PC-9 (cell line): Measurements from ENCODE around the gene ARMC9. TPM values are rescaled to one million over a fixed set of nuclear protein-coding genes. Genes with fewer than 3 reads are reported as not detected.
"Not testable (repeated sequence)": the region's sequence is repeated elsewhere in the genome, so short reads cannot be mapped to it uniquely, and the experiment has no call there.

ENCODE experiments used
- BruUV-seq: library from RNA; stranded (reverse); fragments of 400-500 nt; replicated peaks from 2 replicates; lab custom pipeline; 2021; lab: Mats Ljungman, UMichigan
- CTCF ChIA-PET: fragments of 300-600 bp; sonication (Branson Sonifier 250); formaldehyde crosslinking; loops from one replicate; lab custom pipeline; 2022; ENCODE audit warnings: antibody characterized with exemption; lab: Charles Lee
- POLR2A ChIA-PET: fragments of 300-600 bp; sonication (Branson Sonifier 250); formaldehyde crosslinking; loops from one replicate; lab custom pipeline; 2022; ENCODE audit warnings: antibody characterized with exemption; ENCODE audit not compliant: unreplicated experiment; lab: Charles Lee
- DNase-seq, 2 experiments: peaks; one replicate each; pipeline versions ENCODE4 v3.0.0 to v3.0.0-alpha.2; 2015 to 2022; ENCODE audit warnings: mixed read lengths in 1 of 2
- H2AFZ ChIP-seq: fragments of 200-600 bp; sonication (generic); 2 replicates; pipeline ENCODE4 v1.8.1; 2017; ENCODE audit warnings: antibody characterized with exemption
- H3F3A ChIP-seq: fragments of 200-600 bp; sonication (generic); 2 replicates; pipeline ENCODE4 v1.8.1; 2017; ENCODE audit warnings: antibody characterized with exemption, mild to moderate bottlenecking, low read depth; ENCODE audit not compliant: insufficient read depth
- H3K27ac ChIP-seq: fragments of 200-600 bp; sonication (generic); 2 replicates; pipeline ENCODE4 v1.6.1; 2016; ENCODE audit warnings: mixed run types
- H3K27me3 ChIP-seq: fragments of 200-600 bp; sonication (generic); 2 replicates; pipeline ENCODE4 v1.6.1; 2016; ENCODE audit warnings: low read depth, mixed run types; ENCODE audit not compliant: insufficient read depth
- H3K36me3 ChIP-seq: fragments of 200-600 bp; sonication (generic); 2 replicates; pipeline ENCODE4 v1.6.1; 2016; ENCODE audit warnings: low read depth, mixed run types
- H3K4me1 ChIP-seq: fragments of 200-600 bp; sonication (generic); replicated peaks from 2 replicates; pipeline ENCODE4 v1.6.1; 2016; ENCODE audit warnings: mixed run types; ENCODE audit not compliant: insufficient read depth
- H3K4me2 ChIP-seq: fragments of 200-600 bp; sonication (generic); 2 replicates; pipeline ENCODE4 v1.6.1; 2017; ENCODE audit warnings: mixed run types
- H3K4me3 ChIP-seq: fragments of 200-600 bp; sonication (generic); 2 replicates; pipeline ENCODE4 v1.6.1; 2016; ENCODE audit warnings: mixed run types
- H3K79me2 ChIP-seq: fragments of 200-600 bp; sonication (generic); 2 replicates; pipeline ENCODE4 v1.6.1; 2017; ENCODE audit warnings: low read depth, mixed run types
- H3K9me2 ChIP-seq: fragments of 200-600 bp; sonication (generic); 2 replicates; pipeline ENCODE4 v1.8.1; 2017; ENCODE audit warnings: mild to moderate bottlenecking; ENCODE audit not compliant: insufficient read depth
- H3K9me3 ChIP-seq: fragments of 200-600 bp; sonication (generic); 2 replicates; pipeline ENCODE4 v1.8.1; 2016; ENCODE audit warnings: low read depth; ENCODE audit not compliant: insufficient read depth
- H4K20me1 ChIP-seq: fragments of 200-600 bp; sonication (generic); 2 replicates; pipeline ENCODE4 v1.8.1; 2017; ENCODE audit not compliant: insufficient read depth
- CTCF ChIP-seq: fragments of 200-600 bp; sonication (generic); conservative IDR thresholded peaks from 2 replicates; pipeline ENCODE4 v1.6.1; 2017; ENCODE audit warnings: mixed run types, antibody characterized with exemption, mild to moderate bottlenecking, moderate library complexity
- EZH2 ChIP-seq: fragments of 200-600 bp; sonication (generic); IDR thresholded peaks from 2 replicates; pipeline ENCODE4 v1.8.0; 2017; ENCODE audit warnings: antibody characterized with exemption, low read depth
- intact Hi-C: fragments of 100-400 bp; cut with micrococcal nuclease; formaldehyde crosslinking; loops from one replicate; pipeline ENCODE4 v1.10.0; 2022; ENCODE audit not compliant: unreplicated experiment
- total RNA-seq: library from RNA; stranded (reverse); gene quantifications from 2 replicates; pipeline ENCODE4 v1.2.3, GENCODE V29; 2021

The ARMC9 gene
- total RNA-seq, 1 experiment from 2014 or later = 23.4 TPM

DNA sequence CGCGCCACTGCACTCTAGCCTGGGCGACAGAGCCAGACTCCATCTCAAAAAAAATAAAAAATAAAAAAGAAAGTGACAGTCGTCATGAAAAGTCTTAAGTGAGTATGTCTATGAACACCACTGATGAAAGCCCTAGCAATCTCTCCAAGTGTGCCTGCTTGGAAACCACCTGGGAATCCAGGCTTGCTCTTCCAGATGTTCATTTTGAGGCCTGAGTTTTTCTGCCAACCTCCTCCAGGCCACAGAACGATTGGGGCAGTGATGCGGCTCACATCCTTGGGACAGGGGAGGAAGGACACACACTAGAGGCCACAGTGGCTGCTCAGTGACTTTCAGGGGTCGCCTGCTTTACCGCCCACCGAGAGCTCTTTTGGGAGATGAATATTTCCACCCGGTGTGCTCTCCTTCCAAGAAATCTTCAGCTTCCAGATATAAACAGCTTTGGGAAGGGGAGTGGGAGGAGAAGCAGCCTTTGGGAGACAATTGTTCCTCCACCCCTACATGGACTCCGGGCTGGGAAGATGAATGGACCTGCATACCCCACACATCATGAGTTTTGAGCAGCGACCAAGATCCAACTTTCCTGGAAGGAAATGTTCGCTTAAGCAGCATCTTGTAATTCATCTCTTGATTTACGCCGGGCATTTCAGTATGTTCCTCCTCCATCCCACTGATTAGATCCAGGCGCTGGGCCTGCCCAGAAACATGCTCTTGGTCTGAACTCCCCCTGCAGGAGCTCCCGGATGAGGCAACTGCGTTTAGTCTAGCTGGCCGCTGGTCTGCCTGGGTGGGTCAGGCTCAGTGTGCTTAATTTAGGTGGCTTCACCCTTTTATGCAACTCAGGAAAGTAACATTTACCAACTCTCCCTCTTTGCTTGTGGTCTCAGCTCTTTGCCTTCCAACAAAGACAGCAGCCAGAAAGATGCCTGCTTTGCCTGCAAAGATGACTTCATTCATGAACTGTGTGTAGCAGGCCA is 6.2 kb upstream of the ARMC9 start:
- Histone ChIP-seq H3F3A (no peaks in the 10 kb centered on the region), H3K36me3 (no peaks in the 10 kb centered on the region), H3K4me3 (no peak overlapping the region), H3K27ac (no peak overlapping the region), H2AFZ (no peak overlapping the region), H3K4me1 (no peaks in the 10 kb centered on the region), H4K20me1 (no peaks in the 10 kb centered on the region), H3K4me2 (no peak overlapping the region), H3K9me2 (no peaks in the 10 kb centered on the region), H3K79me2 (no peaks in the 10 kb centered on the region), H3K27me3 (peaks cover 39% of the 10 kb centered on the region), H3K9me3 (no peaks in the 10 kb centered on the region)
- intact Hi-C loops = no loop called here
- BruUV-seq = no TSS peak
- DNase-seq = no peak
- POLR2A ChIA-PET = no interaction called here
- CTCF ChIA-PET = no interaction called here
- no peak; the same call in 1 of the 2 replicates for TF ChIP-seq CTCF
- no peak for TF ChIP-seq EZH2

DNA sequence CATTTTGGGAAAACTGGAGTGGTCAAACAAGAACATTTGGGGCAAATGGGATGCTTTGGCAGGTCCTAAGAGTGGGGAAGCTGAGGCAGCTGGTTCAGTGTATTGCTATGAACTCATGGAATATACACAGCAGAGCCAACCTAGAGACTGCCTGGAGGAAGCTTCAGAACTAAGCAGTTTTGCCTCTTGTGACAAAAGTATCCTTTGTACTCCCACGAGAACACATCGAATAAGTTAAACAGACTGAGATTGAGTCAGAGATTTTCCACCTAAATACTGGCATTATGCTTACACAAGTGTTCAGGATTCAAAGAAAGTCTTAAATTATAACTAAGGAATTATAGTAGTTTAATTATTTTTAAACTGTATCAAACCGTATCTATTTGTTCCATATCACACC is 5.2 kb upstream of the ARMC9 start:
- no TSS peak for BruUV-seq
- no peaks in the 10 kb centered on the region for H3K36me3 ChIP-seq
- 0 out of 2 replicates have a peak, but pooled peaks cover 4% of the 10 kb centered on the region for H3K4me1 ChIP-seq
- H3F3A ChIP-seq = no peaks in the 10 kb centered on the region
- no peaks in the 10 kb centered on the region for H3K9me2 ChIP-seq
- H3K27ac ChIP-seq = no peak overlapping the region
- peaks cover 39% of the 10 kb centered on the region for H3K27me3 ChIP-seq
- ChIA-PET POLR2A (no interaction called here), CTCF (no interaction called here)
- no peaks in the 10 kb centered on the region for H3K79me2 ChIP-seq
- TF ChIP-seq CTCF (no peak), EZH2 (no peak)
- H3K9me3 ChIP-seq = no peaks in the 10 kb centered on the region
- H4K20me1 ChIP-seq = no peaks in the 10 kb centered on the region
- no peak for DNase-seq
- no peak overlapping the region for H3K4me3 ChIP-seq
- intact Hi-C loops = no loop called here
- H2AFZ ChIP-seq = no peak overlapping the region
- no peak overlapping the region for H3K4me2 ChIP-seq

- Histone ChIP-seq H3K36me3 (no peaks in the 10 kb centered on the region), H3K79me2 (no peaks in the 10 kb centered on the region), H3K27me3 (peaks cover 17% of the 10 kb centered on the region), H3F3A (no peaks in the 10 kb centered on the region), H3K9me3 (no peaks in the 10 kb centered on the region), H3K27ac (no peak overlapping the region), H4K20me1 (no peaks in the 10 kb centered on the region), H3K4me3 (no peak overlapping the region), H3K4me1 (peaks cover 25% of the 10 kb centered on the region), H2AFZ (no peak overlapping the region), H3K4me2 (no peak overlapping the region), H3K9me2 (no peaks in the 10 kb centered on the region)
- TF ChIP-seq EZH2 (no peak), CTCF (no peak)
- CTCF ChIA-PET = no interaction called here
- BruUV-seq = no TSS peak
- DNase-seq = no peak
- POLR2A ChIA-PET = no interaction called here
- intact Hi-C loops = no loop called here
Measured at GRCh38 chr2:231196592-231196991, 1.8 kb upstream of the ARMC9 start.

DNA sequence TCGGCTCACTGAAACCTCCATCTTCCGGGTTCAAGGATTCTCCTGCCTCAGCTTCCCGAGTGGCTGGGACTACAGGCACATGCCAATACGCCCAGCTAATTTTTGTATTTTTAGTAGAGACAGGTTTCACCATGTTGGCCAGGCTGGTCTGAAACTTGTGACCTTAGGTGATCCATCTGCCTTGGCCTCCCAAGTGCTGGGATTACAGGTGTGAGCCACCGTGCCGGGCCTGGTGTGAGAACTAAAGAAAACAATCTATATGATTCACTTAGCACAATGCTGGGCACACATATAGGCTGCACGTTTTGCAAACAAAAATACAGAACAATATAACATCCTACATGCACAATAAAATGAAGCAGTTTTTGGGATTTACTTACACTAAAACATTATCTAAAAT is 1.2 kb upstream of the ARMC9 start:
- H3K27ac ChIP-seq, H3K4me3 ChIP-seq, intact Hi-C loops, POLR2A ChIA-PET, H3K79me2 ChIP-seq, CTCF ChIA-PET, BruUV-seq, DNase-seq, H4K20me1 ChIP-seq, H3K36me3 ChIP-seq, H3K4me2 ChIP-seq, H3K9me2 ChIP-seq, H3F3A ChIP-seq, H2AFZ ChIP-seq, H3K9me3 ChIP-seq: not testable (repeated sequence)
- peaks cover 17% of the 10 kb centered on the region; the same call in 1 of the 2 replicates for H3K27me3 ChIP-seq
- H3K4me1 ChIP-seq = peaks cover 25% of the 10 kb centered on the region
